ENCODE results near the gene F10.

GRCh38 chr13:113095146-113096051, 27.2 kb upstream of the F10 start:
- no peak for TF ChIP-seq NONO (IDR thresholded peaks at IDR 0.05)
- TF ChIP-seq NONO (CRISPR knock-in tag; conservative IDR thresholded peaks at IDR 0.05) = no peak
- no peak for TF ChIP-seq SIN3A (IDR thresholded peaks at IDR 0.05; ENCODE audit: borderline replicate concordance, low read depth, low read length)
- TF ChIP-seq GTF2F1 (IDR thresholded peaks at IDR 0.05; ENCODE audit: low read length) = no peak
- TF ChIP-seq FOXJ3 (CRISPR knock-in tag; IDR thresholded peaks at IDR 0.05; ENCODE audit: borderline replicate concordance) = no peak
